Gastroesophageal sphincter (tissue), 4 donors: ENCODE measurements around the gene BABAM1. TPM values are rescaled to one million over a fixed set of nuclear protein-coding genes. Genes with fewer than 3 reads are reported as not detected.
A peak's percentile ranks its signal among the peaks of the same experiment; 100 is the strongest.

Experiments
- ATAC-seq: fragments of 150-250 bp; one replicate; pipeline ENCODE4 v1.9.1; 2016; ENCODE audit warnings: mild to moderate bottlenecking, moderate library complexity
- H3K27ac ChIP-seq, 4 donors: fragments of 200-600 bp; sonication (generic) in 3 of 4; 1 replicate in 3 of 4; 2 replicates in 1 of 4; pipeline ENCODE4 v1.5.1; 2016 to 2019
- H3K27me3 ChIP-seq: fragments of 200-600 bp; sonication (generic); one replicate; pipeline ENCODE4 v1.5.1; 2019
- H3K36me3 ChIP-seq, 2 donors: fragments of 200-600 bp; sonication (generic); one replicate each; pipeline ENCODE4 v1.5.1; 2019; ENCODE audit warnings: control low read depth in 1 of 2
- H3K4me1 ChIP-seq, 3 donors: fragments of 200-600 bp; sonication (generic); 1 replicate in 2 of 3; 2 replicates in 1 of 3; pipeline ENCODE4 v1.5.1; 2016 to 2019; ENCODE audit warnings: control low read depth in 2 of 3
- H3K4me3 ChIP-seq, 2 donors: fragments of 200-600 bp; sonication (generic); one replicate each; pipeline ENCODE4 v1.5.1; 2019; ENCODE audit warnings: mild to moderate bottlenecking in 1 of 2, moderate library complexity in 1 of 2
- H3K9me3 ChIP-seq, 3 donors: fragments of 200-600 bp; sonication (generic); one replicate each; pipeline ENCODE4 v1.5.1; 2017 to 2019; ENCODE audit warnings: control low read depth in 2 of 3
- CTCF ChIP-seq, 4 experiments: fragments of 200-600 bp in 2 of 4; fragments of 450-650 bp in 2 of 4; sonication (generic) in 1 of 4; IDR thresholded peaks; one replicate each; pipeline ENCODE4 v1.5.1; 2017 to 2019; ENCODE audit warnings: antibody characterized with exemption in 4 of 4, mild to moderate bottlenecking in 2 of 4, moderate library complexity in 2 of 4
- EP300 ChIP-seq: sonication (generic); formaldehyde crosslinking; IDR thresholded peaks from one replicate; pipeline ENCODE4 v1.6.1; 2017; ENCODE audit warnings: antibody characterized with exemption, mild to moderate bottlenecking
- POLR2A ChIP-seq, 2 donors: fragments of 450-650 bp; IDR thresholded peaks; one replicate each; pipeline ENCODE4 v1.6.1; 2017; ENCODE audit warnings: antibody characterized with exemption in 2 of 2, mild to moderate bottlenecking in 2 of 2, moderate library complexity in 1 of 2
- POLR2AphosphoS5 ChIP-seq: sonication (generic); formaldehyde crosslinking; IDR thresholded peaks from one replicate; pipeline ENCODE4 v1.6.1; 2017; ENCODE audit warnings: antibody characterized with exemption
- WGBS, 2 donors: methylation state at CpG; one replicate each; pipeline ENCODE4 v1.1.5; 2018; ENCODE audit warnings: low coverage in 1 of 2; 5-methylcytosine and 5-hydroxymethylcytosine counted together
- total RNA-seq, 4 donors: library from RNA; depleted of rRNA; stranded (reverse); fragments of >200 nt; gene quantifications; one replicate each; pipeline ENCODE4 v1.1.0, GENCODE V29; 2016

The BABAM1 gene
- total RNA-seq, 4 donors from 2014 or later: 62.6 to 91.8 (median 81.9) TPM

GRCh38 chr19:17262557-17262956 is 4.7 kb upstream of the BABAM1 start:
- H3K27ac ChIP-seq: no peak overlapping the region
- TF ChIP-seq EP300: no peak
- no peak for TF ChIP-seq POLR2AphosphoS5
- TF ChIP-seq POLR2A (IDR thresholded peaks at IDR 0.05): no peak
- no peak for TF ChIP-seq CTCF (IDR thresholded peaks at IDR 0.05)
- no peaks in the 10 kb centered on the region for H3K27me3 ChIP-seq
- peaks cover 0 to under 1% (median 0%) of the 10 kb centered on the region in 3 donors for H3K4me1 ChIP-seq
- peak overlapping the region in 1 of 2 donors; percentile 41 for H3K4me3 ChIP-seq
- no peaks in the 10 kb centered on the region for H3K36me3 ChIP-seq
- ATAC-seq: no peak
- WGBS, 2 donors: no CpG with 5 or more reads among the region's 16 CpGs
- H3K9me3 ChIP-seq: peaks cover 0 to 9% (median 0%) of the 10 kb centered on the region in 3 donors

- Histone ChIP-seq H3K36me3 (peaks cover 0 to 5% of the 10 kb centered on the region in 2 donors), H3K4me3 (peak overlapping the region in 1 of 2 donors; percentile 41), H3K27me3 (no peaks in the 10 kb centered on the region), H3K4me1 (peaks cover 3 to 15% (median 8%) of the 10 kb centered on the region in 3 donors), H3K27ac (peak overlapping the region in 3 of 4 donors; percentile 25 to 44 (median 34)), H3K9me3 (peaks cover 0 to 8% (median 0%) of the 10 kb centered on the region in 3 donors)
- TF ChIP-seq EP300: no peak
- TF ChIP-seq POLR2AphosphoS5: no peak
- TF ChIP-seq POLR2A (IDR thresholded peaks at IDR 0.05): no peak
- no peak for TF ChIP-seq CTCF (IDR thresholded peaks at IDR 0.05)
- no peak for ATAC-seq
- WGBS, 2 donors: 70 to 90% methylated on average over 2 to 12 of the region's 23 CpGs
Observed at GRCh38 chr19:17263712-17264640, 3.3 kb upstream of the BABAM1 start.

- peaks cover 3 to 15% (median 8%) of the 10 kb centered on the region in 3 donors for H3K4me1 ChIP-seq
- TF ChIP-seq EP300 (no peak), CTCF (IDR thresholded peaks at IDR 0.05) (no peak), POLR2A (IDR thresholded peaks at IDR 0.05) (no peak), POLR2AphosphoS5 (no peak)
- no peaks in the 10 kb centered on the region for H3K27me3 ChIP-seq
- H3K4me3 ChIP-seq: peak within 1 kb of the TSS in 1 of 2 donors; percentile 41
- peaks cover 0 to 2% (median 0%) of the 10 kb centered on the region in 3 donors for H3K9me3 ChIP-seq
- peaks cover 0 to 11% of the 10 kb centered on the region in 2 donors for H3K36me3 ChIP-seq
- 17 to 67% methylated on average over 1 of the region's 5 CpGs for WGBS, 2 donors
- peak within 1 kb of the TSS in 3 of 4 donors; percentile 25 to 44 (median 34) for H3K27ac ChIP-seq
- no peak for ATAC-seq
Observed at GRCh38 chr19:17264641-17264979, 2.6 kb upstream of the BABAM1 start, which contains the start of gene USHBP1. Gene USHBP1, minus strand, starts transcription at chr19:17264745. Its CDS starts 446 bp downstream, at chr19:17264299.

- Histone ChIP-seq H3K36me3 (peaks cover 0 to 25% of the 10 kb centered on the region in 2 donors), H3K27ac (peak overlapping the region in 2 of 4 donors; percentile 81 to 84), H3K4me1 (peaks cover 3 to 15% (median 8%) of the 10 kb centered on the region in 3 donors), H3K4me3 (no peak overlapping the region), H3K9me3 (no peaks in the 10 kb centered on the region), H3K27me3 (no peaks in the 10 kb centered on the region)
- no peak for ATAC-seq
- 33 to 83% methylated on average over 1 to 4 of the region's 7 CpGs for WGBS, 2 donors
- TF ChIP-seq CTCF (IDR thresholded peaks at IDR 0.05) (no peak), POLR2A (IDR thresholded peaks at IDR 0.05) (no peak), EP300 (no peak), POLR2AphosphoS5 (no peak)
Observed at GRCh38 chr19:17266026-17266425, 1.2 kb upstream of the BABAM1 start.
